Inflammatory macrophage treated with lipopolysaccharide for 4 hours (primary cell): ENCODE measurements around the gene APBA2.
A peak's percentile ranks its signal among the peaks of the same experiment; 100 is the strongest.

Experiments
- DNase-seq: peaks from one replicate; pipeline ENCODE4 v3.0.0-alpha.2; 2020

Gene APBA2

DNA sequence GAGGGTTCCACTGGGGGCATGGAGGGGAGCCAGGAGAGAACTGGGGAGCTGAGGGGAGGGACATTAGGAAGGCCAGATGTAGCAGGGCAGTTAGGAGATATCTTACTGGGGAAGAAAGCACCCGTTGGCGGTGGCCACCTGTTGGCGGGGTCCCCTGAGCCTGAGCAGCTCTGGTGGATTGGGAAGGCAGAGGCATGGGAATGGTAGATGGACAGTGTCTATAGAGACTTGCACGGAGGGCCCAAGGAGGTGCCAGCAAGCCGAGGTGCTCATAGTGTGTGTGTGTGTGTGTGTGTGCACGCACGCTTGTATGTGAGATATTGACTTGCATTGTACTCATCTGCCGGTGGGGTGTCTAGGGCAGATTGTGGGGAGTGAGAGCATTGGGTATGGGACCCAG, 179.0 kb downstream of the APBA2 start:
- no peak for DNase-seq

DNA sequence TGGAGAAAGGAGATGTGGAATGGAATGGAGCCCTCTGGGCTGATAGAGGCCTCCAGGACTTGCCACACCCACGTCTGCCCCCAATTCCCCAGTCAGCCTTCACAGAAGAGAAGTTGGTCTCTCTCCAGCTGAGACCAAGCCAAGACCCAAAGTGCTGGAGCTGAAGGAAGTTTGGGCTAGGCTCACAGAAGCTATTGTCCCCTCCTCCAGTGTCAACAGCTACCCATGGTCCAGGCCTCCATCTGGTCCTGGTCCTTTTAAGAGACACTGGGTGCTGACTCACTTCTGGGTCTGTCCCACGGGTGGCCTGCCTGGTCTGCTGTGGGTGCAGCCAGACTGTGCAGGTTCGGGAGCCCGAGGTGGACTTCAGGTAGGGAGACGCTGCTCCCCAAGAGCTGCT, 179.8 kb downstream of the APBA2 start:
- no peak for DNase-seq

DNA sequence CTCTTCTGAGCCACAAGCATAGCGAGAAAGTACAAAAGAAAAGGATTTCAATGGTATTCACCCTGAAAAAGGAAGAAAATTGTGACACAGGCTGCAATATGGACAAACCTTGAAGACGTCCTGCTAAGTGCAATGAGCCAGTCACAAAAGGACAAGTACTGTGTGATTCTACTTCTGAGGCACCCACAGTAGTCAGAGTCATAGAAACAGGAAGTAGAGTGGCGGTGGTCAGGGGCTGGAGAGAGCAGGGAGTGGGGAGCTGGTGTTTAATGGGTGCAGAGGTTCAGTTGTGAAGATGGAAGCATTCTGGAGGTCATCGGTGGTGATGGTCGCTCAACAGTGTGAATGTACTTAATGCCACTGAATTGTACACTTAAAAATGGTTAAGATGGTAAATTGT, 180.5 kb downstream of the APBA2 start:
- DNase-seq, result no peak

DNA sequence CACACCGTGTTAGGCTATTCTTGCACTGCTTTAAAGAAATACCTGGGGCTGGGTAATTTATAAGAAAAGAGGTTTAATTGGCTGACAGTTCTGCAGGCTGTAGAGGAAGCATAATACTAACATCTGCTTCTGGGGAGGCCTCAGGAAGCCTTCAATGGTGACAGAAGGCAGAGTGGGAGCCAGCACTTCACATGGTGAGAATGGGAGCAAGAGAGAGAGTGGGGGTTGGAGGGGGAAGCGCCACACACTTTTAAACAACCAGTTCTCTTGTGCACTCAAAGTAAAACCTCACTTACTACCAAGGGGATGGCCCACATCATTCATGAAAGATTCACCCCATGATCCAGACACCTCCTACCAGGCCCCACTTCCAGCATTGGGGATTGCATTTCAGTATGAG, 181.1 kb downstream of the APBA2 start:
- DNase-seq, result no peak

- DNase-seq, result no peak
Observed at GRCh38 chr15:29067949-29068348, 182.2 kb downstream of the APBA2 start.

GRCh38 chr15:29070471-29071231, 184.9 kb downstream of the APBA2 start:
- DNase-seq, result no peak

- DNase-seq, result no peak
Observed at GRCh38 chr15:29071232-29071881, 185.6 kb downstream of the APBA2 start.

DNA sequence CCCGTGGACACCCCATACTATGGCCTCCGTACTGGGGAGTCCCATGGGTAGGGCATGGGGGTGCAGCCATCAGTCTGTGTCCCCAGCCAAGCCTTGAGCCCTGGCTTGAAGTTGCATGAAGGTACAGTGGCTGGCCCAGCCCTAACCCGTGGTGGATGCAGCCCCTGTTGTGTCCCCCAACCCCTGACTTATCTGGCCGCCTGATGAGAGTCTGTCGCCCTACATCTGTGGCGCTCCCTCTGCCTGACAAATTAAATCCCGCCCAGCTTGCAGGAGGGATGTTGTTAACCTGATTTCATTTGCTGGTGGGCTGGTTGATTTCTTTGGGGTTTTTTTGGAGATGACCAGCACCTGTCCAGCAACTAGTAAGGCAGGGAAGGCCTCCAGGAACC, 186.1 kb downstream of the APBA2 start:
- no peak for DNase-seq

GRCh38 chr15:29072444-29072843, 186.7 kb downstream of the APBA2 start:
- DNase-seq, result no peak

- no peak for DNase-seq
Observed at GRCh38 chr15:29074045-29074444, 188.3 kb downstream of the APBA2 start.

- no peak for DNase-seq
Observed at GRCh38 chr15:29078541-29078940, 192.8 kb downstream of the APBA2 start.

DNA sequence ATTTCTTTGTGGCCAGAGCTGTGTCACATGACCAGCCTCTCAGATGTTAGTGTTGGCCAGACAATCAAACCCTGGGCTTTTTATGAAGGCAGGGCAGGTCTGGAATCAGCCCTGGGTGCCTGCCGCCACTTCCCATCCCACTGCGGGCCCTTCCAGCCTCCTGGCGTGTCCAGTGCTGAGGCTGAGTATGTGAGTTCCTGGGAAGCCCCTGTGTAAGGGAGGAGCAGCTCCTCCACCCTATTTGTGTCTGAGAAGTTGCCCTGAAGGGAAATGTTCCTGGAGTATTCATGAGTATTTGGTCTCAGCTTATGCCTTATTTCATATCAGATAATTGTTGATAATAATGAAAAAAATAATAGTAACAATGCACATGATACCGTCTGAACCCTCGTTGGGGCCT, 193.7 kb downstream of the APBA2 start:
- DNase-seq, result no peak

DNA sequence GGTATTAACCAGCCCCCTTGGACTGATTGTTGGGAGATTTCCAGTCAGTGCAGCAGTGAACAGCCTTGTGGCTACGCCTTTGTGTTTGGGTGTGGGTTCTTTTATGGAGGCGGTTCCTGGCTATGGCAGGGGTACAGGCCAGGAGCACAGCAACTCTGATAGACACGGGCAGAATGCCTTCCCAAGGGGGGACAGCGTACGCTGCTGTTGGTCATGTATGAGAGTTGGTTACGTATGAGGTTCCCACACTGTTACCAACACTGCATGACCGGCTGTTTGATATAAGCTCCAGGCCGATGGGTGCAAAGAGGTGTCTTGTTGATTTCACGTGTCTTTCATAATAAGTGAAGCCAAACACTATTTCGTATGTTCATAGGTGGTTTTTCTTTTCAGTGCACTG, 196.0 kb downstream of the APBA2 start:
- DNase-seq, result no peak

- no peak for DNase-seq
Observed at GRCh38 chr15:29083161-29083560, 197.4 kb downstream of the APBA2 start.

- no peak for DNase-seq
Observed at GRCh38 chr15:29083858-29084257, 198.1 kb downstream of the APBA2 start.

DNA sequence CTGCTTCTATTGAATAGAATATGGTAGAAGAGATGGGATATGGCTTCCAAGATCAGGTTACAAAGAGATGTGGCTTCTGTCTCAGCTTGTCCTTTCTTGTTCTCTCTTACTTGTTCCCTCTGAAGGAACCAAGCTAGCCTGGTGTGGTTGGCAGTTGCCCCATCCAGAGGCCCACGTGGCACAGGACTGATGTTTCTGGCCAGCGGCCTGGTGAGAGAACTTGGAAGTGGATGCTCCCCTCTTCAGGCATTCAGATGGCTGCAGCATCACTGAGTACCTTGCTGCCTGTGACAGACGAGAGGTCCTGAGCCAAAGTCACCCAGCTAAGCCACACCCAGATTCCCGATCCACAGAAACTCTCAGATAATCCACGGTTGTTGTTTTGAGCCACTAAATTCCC, 200.2 kb downstream of the APBA2 start:
- no peak for DNase-seq

GRCh38 chr15:29086891-29087290, 201.1 kb downstream of the APBA2 start:
- DNase-seq, result no peak

DNA sequence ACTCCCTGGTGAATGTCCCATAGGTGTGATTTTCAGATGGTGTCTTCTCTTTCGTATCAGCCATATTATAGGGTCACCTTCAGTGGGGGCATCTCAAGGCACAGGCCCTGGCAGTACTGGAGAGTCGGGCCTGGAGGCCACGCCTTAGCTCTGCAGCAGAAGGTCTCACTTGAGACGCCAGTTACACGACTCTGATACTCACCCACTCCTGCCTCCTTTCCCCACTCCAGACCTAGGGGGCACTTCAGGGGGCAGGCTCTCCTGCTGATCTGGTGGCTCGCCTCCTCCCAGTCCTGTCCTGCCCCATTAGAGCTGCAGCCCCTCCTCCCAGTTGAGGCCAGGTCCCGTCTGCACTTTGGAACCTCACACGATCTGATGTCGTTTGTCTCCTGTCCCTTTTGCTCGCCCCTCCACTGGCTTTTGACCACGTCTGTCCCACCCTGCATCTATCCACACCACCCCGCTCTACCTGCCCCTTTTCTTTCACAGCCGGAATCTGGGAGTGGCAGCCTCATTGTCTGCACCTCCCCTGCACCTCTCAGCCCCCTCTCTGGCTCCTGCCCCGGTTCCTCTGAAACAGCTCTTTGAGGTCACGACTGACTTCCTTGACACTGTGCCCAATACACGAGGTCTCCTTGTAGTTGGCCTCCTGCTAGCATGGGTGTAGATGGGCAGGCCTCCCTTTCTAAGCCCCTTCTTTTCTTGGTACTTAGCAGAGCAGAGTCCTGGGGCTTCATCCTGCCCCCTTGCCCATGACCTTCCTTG, 201.9 kb downstream of the APBA2 start:
- DNase-seq, result no peak

DNA sequence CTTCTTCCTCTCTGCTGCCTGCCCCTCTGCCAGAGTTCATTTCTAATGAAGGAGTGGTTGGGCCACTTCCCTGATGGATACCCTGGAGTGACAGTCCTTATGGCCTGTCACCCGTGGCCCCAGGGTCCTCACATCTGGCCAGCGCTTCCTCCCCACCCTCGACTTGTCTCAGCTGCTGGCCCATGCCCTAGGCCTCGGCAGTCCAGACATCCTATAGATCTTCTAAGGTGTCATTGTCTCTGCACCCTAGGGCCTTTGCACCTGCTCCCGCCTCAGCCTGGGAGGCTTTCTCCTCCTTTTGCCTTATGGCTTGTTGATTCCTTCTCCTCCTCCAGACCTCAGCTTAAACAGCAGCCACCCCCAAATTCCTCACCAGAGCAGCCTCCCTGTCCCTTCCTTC, 202.9 kb downstream of the APBA2 start:
- no peak for DNase-seq

DNA sequence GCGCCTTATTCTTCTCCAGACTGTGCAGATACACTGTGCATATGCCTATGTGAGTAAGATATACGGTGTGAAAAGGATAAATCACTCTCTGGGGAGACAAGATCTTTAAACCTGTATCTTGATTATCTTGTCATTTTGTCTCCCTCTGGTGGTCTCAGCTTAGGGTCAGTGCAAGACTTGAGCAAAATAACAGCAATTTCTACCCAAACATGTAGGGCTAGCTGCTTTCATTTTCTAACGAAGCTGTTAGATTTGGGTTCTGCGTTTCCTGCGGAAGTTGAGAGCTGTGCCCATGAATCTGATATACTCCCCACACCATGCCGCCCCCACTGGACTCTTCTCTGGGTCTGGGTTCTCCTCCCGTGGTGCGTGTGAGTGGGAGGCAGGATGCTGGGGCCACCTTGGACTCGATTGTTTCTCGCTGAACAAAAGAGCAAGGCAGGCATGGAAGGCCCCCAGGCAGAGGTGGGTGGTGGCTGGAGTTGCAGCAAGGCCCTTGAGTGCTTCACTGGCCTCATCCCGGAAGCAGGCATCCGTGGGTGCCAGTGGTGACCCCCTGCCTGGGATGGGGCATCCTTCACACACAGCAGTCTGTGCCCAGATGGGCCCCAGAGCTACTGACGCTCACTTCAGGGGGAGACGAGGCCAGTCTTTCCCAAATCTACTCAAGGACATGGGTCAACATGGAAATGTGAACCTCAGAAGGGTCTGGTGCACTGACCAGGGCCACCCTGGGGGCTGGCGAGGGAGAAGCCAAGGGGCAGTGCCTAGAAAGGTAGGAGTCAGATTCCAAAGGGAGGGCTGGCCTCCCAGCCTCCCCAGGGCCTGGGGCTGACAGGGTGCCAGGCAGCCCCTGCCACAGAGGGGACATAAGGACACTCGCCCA, 204.2 kb downstream of the APBA2 start:
- DNase-seq, result no peak

- DNase-seq, result peak; percentile 7
Observed at GRCh38 chr15:29090617-29091466, 205.1 kb downstream of the APBA2 start.

GRCh38 chr15:29091666-29092065, 205.9 kb downstream of the APBA2 start:
- DNase-seq, result no peak
